Measurements from ENCODE around the gene NT5C3B. TPM values are rescaled to one million over a fixed set of nuclear protein-coding genes. Genes with fewer than 3 reads are reported as not detected.
"Not testable (repeated sequence)": the region's sequence is repeated elsewhere in the genome, so short reads cannot be mapped to it uniquely, and the experiment has no call there.

The NT5C3B gene
- 115 and 120 TPM in 2 replicates for total RNA-seq (2014; rRNA removed; shearing (Covaris generic))

DNA sequence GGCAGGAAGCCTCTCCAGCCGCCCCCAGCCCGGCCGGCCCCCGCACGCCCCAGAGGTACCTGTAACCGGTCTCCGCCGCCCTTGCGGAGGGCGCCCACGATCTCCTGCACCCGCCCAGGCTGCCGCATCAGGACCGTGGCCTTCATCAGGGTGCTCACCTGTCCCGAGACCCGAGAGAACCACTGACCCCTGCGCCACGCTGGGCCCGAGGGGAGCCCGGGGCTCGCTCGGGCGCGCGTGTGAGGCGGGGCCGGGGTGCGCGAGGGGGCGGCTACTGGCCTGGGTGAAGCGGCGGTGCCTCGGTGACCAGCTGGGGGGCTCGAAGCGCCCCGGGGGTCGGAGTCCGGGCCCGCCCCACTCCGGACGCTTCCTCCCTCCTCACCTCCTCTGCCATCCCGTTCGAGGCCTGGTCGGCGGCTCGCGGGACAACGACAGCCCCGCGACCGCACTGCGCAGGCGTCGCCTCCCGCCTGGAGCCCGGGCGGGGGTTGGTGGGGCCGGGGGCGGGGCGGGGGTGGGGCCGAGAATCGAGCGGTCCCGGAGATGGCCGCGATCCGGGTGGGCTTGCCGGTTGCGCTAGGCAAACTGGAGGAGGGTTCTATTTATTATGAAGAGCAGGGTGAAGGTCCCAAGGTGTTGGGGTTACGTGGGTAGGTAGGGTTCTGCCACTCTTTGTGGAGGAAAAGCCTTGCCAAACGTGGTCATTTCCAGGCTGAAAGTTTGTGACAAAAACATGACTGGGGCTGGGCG lies at the start of gene NT5C3B:
Gene NT5C3B (minus strand): TSS at position 433 of the 750 bp plus-strand sequence. CDS start 39 bp downstream, at position 394.
- H3K27ac ChIP-seq, result peak within 1 kb of the TSS; percentile 39
- H3K4me3 ChIP-seq, result peak within 1 kb of the TSS; percentile 93
- H3K9me3 ChIP-seq (replicated peaks), result no peaks in the 10 kb centered on the region
- peaks cover 17% of the 10 kb centered on the region for H3K36me3 ChIP-seq
- H3K4me1 ChIP-seq, result no peaks in the 10 kb centered on the region
- H3K27me3 ChIP-seq, result no peaks in the 10 kb centered on the region
- DNase-seq, result peak; percentile 66 to 74

DNA sequence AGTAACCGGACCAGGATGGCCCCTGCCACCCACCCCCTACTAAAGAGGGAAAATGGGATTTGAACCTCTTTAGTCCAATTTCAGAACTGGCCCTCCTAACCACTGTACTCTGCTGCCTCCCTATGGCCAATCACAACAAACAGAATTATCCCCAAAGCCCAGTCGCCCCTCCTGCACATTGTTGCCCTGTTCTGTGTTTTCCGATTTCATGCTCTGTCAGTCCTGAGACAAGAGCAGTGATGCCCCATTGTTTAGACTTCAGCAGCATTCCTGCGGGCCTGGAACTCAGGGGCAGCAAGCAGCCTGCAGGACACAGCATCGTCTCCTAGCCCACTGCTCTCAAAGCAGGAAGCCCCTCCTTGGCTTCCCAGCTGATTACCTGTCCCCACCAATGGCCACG lies 49.7 kb upstream of the NT5C3B start:
- Histone ChIP-seq H3K27me3 (no peaks in the 10 kb centered on the region), H3K4me1 (no peaks in the 10 kb centered on the region), H3K4me3 (no peak overlapping the region), H3K27ac (no peak overlapping the region), H3K36me3 (peaks cover 73% of the 10 kb centered on the region), H3K9me3 (replicated peaks) (no peaks in the 10 kb centered on the region)
- peak in 1 of 2 experiments; percentile 19 for DNase-seq

DNA sequence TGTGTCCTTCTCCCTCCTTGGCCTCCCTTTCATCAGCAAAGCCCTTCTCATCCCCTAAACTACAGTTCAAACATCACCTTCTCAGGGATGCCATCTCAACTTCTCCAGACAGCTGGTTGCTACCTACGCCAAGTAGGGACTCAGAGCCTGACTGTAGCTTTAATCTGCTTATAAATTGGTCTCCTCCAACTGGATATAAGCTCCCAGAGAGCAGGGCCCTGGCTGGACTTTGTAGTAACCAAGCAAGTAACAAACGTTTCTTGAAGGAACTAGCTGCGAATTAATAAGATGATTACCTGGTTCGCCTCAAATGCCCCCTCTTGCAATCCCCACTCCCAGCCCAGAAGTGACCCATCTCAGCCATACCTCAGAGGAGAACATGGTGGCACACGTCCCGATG lies 46.7 kb upstream of the NT5C3B start:
- Histone ChIP-seq H3K36me3 (peaks cover 71% of the 10 kb centered on the region), H3K27ac (no peak overlapping the region), H3K9me3 (replicated peaks) (no peaks in the 10 kb centered on the region), H3K4me1 (no peaks in the 10 kb centered on the region), H3K27me3 (no peaks in the 10 kb centered on the region), H3K4me3 (no peak overlapping the region)
- no peak for DNase-seq

DNA sequence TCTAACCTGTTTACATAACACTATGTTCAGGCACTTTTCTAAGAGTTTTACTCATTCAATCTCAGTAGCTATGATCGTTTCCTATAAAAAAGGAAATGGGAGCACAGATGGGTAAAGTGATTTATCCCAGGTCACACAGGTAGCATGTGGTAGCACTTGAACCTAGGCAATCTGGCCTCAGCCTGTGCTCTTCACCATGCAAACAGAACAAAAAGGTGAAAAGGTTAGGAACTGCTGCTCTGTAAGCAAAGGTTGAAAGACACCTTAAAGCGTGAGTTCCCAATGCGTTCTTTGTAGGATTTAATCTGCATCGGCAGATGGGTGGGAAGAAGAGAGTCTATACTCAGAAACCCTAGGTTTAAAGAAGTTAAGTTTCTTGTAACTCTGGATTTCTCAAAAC lies 44.1 kb upstream of the NT5C3B start:
- H3K36me3 ChIP-seq, result peaks cover 67% of the 10 kb centered on the region
- H3K9me3 ChIP-seq (replicated peaks), result no peaks in the 10 kb centered on the region
- H3K27me3 ChIP-seq, result no peaks in the 10 kb centered on the region
- no peak overlapping the region for H3K4me3 ChIP-seq
- no peak overlapping the region for H3K27ac ChIP-seq
- no peaks in the 10 kb centered on the region for H3K4me1 ChIP-seq
- DNase-seq, result no peak

DNA sequence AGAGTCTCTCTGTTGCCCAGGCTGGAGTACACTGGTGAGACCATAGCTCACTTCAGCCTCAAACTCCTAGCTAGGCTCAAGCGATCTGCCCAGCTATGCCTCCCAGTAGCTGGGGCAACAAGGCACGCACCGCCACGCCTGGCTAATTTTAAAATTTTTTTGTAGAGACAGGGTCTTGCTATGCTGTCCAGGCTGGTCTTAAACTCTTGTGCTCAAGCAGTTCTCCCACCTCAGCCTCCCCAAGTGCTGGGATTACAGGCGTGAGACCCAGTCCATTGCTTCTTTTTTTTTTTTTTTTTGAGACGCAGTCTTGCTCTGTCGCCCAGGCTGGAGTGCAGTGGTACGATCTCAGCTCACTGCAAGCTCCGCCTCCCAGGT lies 38.2 kb upstream of the NT5C3B start:
- not testable (repeated sequence) for H3K27me3 ChIP-seq; DNase-seq; H3K9me3 ChIP-seq (replicated peaks); H3K4me1 ChIP-seq; H3K4me3 ChIP-seq; H3K27ac ChIP-seq
- H3K36me3 ChIP-seq, result peaks cover 73% of the 10 kb centered on the region

DNA sequence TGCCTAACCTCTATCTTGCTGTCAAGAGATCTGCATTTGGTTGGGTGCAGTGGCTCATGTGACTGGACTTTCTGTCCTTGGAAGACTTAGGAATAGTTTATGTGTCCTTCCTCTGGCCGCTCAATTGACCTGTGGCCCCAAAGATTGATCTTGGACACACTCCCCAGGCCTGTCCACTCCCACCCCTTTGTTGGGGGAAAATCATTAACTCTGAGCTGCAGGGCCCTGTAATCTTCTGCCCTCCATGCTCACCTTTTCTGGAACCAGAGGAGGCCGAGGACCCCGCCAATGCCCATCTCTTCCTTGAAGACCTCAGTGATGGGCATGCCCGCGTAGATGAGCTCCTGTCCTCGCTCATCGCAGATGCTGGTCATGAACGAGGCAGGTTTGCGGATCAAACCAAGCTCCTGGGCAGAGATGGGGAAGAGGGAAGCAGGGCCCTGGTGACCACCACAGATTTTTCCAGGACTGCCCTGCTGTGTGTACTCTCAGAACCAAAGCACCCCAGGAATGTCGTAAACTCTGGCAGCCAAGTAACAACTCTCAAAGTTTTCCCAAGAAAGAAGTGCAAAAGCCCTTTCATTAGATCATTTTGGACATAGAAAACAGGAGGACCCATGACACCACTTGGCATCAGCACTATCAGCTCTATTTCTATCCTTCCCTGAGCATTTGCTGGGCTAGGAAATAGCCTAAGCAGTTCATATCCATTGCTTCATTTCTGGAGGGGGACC lies 37.7 kb upstream of the NT5C3B start:
- no peak overlapping the region for H3K4me3 ChIP-seq
- DNase-seq, result no peak
- H3K9me3 ChIP-seq (replicated peaks), result no peaks in the 10 kb centered on the region
- no peaks in the 10 kb centered on the region for H3K27me3 ChIP-seq
- no peaks in the 10 kb centered on the region for H3K4me1 ChIP-seq
- H3K36me3 ChIP-seq, result peaks cover 74% of the 10 kb centered on the region
- no peak overlapping the region for H3K27ac ChIP-seq

DNA sequence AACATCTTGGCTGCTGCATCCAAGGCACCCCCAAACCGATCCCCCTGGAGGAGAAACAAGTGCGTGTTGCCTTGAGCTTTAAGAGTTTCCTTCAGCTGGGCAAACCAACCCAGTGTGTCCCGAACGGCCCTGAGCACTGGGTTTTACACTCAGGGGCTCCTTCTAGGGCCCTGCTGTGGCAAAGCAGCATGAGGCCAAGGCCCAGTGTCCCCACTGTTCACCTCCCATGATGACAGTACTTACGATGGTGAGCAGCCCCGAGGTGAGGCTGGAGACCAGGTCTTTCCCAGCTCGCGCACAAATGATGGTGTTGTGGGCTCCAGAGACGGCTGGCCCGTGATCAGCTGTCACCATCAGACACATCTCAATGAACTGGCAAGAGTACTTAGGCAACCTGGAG lies 35.8 kb upstream of the NT5C3B start:
- Histone ChIP-seq H3K4me3 (no peak overlapping the region), H3K27me3 (no peaks in the 10 kb centered on the region), H3K36me3 (peaks cover 71% of the 10 kb centered on the region), H3K27ac (no peak overlapping the region), H3K9me3 (replicated peaks) (no peaks in the 10 kb centered on the region), H3K4me1 (no peaks in the 10 kb centered on the region)
- DNase-seq, result no peak

DNA sequence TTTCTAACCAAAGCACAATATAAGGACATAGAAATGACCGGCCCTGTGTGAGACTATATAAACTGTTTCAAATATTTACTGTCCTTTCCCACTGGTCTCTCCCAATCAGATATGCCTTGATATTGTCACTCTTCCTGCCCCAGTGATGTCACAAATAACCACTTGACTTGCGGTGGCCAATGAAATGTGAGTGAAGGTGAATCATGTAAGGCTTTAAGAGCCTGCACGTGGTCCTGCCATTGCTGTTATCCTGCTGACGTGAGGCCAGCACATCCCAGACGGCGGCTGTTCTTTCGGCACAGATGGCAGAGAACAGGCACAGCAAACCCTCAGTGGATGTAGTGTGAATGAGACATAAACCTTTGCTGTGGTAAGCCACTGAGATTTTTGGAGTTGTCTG lies 34.6 kb upstream of the NT5C3B start:
- no peaks in the 10 kb centered on the region for H3K9me3 ChIP-seq (replicated peaks)
- no peak for DNase-seq
- no peak overlapping the region for H3K4me3 ChIP-seq
- no peaks in the 10 kb centered on the region for H3K4me1 ChIP-seq
- H3K27ac ChIP-seq, result no peak overlapping the region
- H3K36me3 ChIP-seq, result peaks cover 69% of the 10 kb centered on the region
- H3K27me3 ChIP-seq, result no peaks in the 10 kb centered on the region

DNA sequence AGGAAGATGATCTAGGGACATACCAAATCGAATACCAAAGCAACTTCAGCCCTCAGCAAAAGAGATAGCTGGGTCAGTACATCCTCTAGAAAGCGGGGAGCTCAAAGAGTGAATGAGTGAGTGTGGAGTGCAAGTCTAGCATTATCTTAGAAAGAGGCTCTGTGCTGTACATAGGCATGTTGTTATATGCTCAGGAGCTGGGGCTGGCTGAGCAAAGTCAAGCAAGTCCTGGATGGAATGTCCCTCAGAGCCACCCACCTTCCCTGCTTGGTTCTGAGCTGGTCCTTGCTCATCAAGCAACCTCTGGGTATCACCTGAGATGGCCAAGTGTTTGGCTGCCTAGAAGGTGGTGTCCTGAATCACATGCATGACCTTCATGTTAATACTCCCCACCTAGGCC lies 34.1 kb upstream of the NT5C3B start:
- no peaks in the 10 kb centered on the region for H3K9me3 ChIP-seq (replicated peaks)
- no peak overlapping the region for H3K4me3 ChIP-seq
- no peaks in the 10 kb centered on the region for H3K4me1 ChIP-seq
- H3K27me3 ChIP-seq, result no peaks in the 10 kb centered on the region
- DNase-seq, result no peak
- H3K36me3 ChIP-seq, result peaks cover 69% of the 10 kb centered on the region
- no peak overlapping the region for H3K27ac ChIP-seq

DNA sequence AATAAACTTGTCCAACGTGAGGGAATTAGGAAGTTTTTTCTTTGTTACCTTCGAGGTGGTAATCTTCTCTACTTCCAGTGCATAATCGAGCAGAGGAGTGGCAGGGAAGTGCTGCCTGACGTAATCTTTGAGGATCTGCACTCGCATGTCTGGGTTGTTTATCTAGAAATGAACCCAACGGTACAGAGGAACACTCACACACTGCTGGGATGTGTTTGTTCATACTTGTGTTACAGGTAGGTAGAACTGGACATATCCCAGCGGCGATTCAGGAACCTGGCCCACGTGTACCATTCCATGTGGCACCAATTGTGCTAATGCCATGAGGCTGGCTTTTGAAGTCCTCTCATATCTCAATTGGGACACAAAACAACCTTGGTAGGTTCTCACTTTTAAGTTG lies 33.4 kb upstream of the NT5C3B start:
- no peak for DNase-seq
- Histone ChIP-seq H3K27me3 (no peaks in the 10 kb centered on the region), H3K9me3 (replicated peaks) (no peaks in the 10 kb centered on the region), H3K36me3 (peaks cover 64% of the 10 kb centered on the region), H3K4me1 (no peaks in the 10 kb centered on the region), H3K27ac (no peak overlapping the region), H3K4me3 (no peak overlapping the region)

DNA sequence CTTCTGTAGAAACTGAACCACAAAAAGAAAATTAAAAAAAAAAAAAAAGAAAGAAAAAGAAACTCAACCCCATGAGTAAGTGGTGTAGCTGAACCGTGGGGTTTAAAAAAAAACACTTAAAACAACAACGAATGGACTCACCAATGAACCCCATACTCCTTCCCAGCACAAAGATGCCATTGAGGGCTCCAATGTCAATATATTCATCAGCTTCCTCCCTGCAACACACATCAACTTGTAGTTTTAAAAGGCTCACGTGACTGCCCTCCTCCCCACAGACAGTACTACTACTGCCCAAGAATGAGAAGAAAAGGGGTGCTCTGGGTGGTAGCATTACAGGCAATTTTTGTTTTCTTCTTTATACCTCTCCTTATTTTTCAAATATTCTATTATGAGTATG lies 32.5 kb upstream of the NT5C3B start:
- H3K36me3 ChIP-seq, result peaks cover 57% of the 10 kb centered on the region
- H3K27ac ChIP-seq, result no peak overlapping the region
- H3K27me3 ChIP-seq, result no peaks in the 10 kb centered on the region

DNA sequence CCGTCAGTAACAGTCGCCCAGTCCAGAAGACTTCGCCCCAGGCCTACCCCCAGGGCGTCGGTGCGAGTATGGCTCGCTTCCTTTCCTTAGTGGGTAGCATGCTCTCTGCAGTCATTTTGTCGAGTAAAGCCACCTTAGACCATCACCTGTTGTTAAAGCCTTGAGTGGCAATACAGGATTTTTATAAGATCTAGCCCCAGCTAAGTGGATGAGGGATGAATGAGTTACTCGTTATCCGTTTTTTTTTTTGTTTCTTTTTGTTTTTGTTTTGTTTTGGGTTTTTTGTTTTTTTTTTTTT lies 29.5 kb upstream of the NT5C3B start:
- Histone ChIP-seq H3K27me3 (no peaks in the 10 kb centered on the region), H3K4me1 (peaks cover 7% of the 10 kb centered on the region; the same call in 1 of the 2 replicates), H3K9me3 (replicated peaks) (no peaks in the 10 kb centered on the region), H3K27ac (no peak overlapping the region; the same call in 1 of the 2 replicates), H3K36me3 (peaks cover 34% of the 10 kb centered on the region), H3K4me3 (peak overlapping the region; percentile 100)
- no peak for DNase-seq

More for the DNA sequence above, 32.5 kb upstream of the NT5C3B start:
- peaks cover 4% of the 10 kb centered on the region; the same call in 1 of the 2 replicates for H3K4me1 ChIP-seq
- H3K4me3 ChIP-seq, result no peak overlapping the region
- no peak for DNase-seq
- H3K9me3 ChIP-seq (replicated peaks), result no peaks in the 10 kb centered on the region

DNA sequence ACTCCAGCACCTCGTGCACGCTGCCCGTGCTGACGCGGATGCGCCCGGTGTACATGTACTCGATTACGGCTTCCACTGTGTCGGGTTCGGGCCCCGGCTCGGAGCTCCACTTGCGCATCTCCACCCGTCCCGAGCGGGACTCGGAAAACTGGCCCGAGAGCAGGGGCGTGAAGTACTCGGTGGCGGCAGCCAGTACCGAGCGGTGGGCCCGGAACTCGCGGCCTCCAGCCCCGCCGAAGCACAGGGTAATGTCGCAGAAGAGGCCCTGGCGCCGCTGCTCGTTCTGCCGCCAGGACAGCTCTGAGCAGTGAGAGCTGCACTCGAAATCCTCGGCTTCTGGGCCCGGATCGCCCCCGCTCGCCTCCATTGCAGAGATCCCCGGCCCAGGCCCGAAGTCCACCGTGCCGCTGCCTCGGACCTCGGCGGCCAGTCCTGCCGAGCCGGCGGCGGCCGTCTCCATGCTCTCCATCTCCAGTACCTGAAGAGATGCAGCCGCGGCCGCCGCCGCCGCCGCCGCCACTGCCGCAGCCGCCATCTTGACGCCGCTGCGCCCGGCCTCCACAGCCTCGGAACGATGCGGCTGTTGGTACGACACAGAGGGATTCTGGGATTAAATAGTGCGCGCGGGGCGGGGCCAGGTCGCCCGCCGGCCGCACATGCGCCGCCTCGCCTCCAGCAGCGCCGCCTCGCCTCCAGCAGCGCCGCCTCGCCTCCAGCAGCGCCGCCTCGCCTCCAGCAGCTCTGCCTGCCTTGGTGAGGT lies 29.0 kb upstream of the NT5C3B start, which contains the start of gene KLHL11:
Gene KLHL11 (minus strand): TSS at position 588 of the 760 bp plus-strand sequence. CDS start 53 bp downstream, at position 535.
- no peaks in the 10 kb centered on the region for H3K9me3 ChIP-seq (replicated peaks)
- H3K27me3 ChIP-seq, result no peaks in the 10 kb centered on the region
- peaks cover 30% of the 10 kb centered on the region for H3K36me3 ChIP-seq
- peaks cover 7% of the 10 kb centered on the region; the same call in 1 of the 2 replicates for H3K4me1 ChIP-seq
- H3K4me3 ChIP-seq, result peak within 1 kb of the TSS; percentile 100
- H3K27ac ChIP-seq, result peak within 1 kb of the TSS; percentile 70
- peak; percentile 87 to 92 for DNase-seq

DNA sequence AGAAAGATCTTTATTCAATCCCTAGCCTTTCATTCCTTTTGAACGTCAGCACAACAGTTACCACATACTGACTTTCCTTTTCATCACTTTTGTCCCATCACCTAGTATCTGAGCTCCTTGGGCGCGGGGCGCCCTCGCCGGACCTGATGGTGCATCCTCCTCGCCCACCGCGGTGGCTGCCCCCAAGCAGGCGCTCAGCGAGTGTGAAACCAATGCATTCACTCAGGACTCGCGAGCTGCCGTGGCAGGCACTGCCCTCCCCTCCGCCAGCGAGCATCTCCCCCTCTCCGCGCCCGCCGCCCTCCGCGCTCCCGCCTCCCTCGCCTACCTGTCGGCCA lies 28.4 kb upstream of the NT5C3B start:
- H3K27ac ChIP-seq, result peak overlapping the region; percentile 70; the same call in 1 of the 2 replicates
- H3K36me3 ChIP-seq, result peaks cover 25% of the 10 kb centered on the region
- DNase-seq, result peak in 1 of 2 experiments; percentile 34
- no peaks in the 10 kb centered on the region for H3K9me3 ChIP-seq (replicated peaks)
- H3K27me3 ChIP-seq, result no peaks in the 10 kb centered on the region
- peaks cover 7% of the 10 kb centered on the region; the same call in 1 of the 2 replicates for H3K4me1 ChIP-seq
- peak overlapping the region; percentile 100 for H3K4me3 ChIP-seq
